HS-27A (cell line): Measurements from ENCODE around the gene KIF15.
A peak's percentile ranks its signal among the peaks of the same experiment; 100 is the strongest.
"Not testable (repeated sequence)": the region's sequence is repeated elsewhere in the genome, so short reads cannot be mapped to it uniquely, and the experiment has no call there.

Source experiments
- DNase-seq: peaks from one replicate; pipeline ENCODE4 v3.0.0-alpha.2; 2012; ENCODE audit warnings: low read depth, missing footprints

KIF15 gene

DNA sequence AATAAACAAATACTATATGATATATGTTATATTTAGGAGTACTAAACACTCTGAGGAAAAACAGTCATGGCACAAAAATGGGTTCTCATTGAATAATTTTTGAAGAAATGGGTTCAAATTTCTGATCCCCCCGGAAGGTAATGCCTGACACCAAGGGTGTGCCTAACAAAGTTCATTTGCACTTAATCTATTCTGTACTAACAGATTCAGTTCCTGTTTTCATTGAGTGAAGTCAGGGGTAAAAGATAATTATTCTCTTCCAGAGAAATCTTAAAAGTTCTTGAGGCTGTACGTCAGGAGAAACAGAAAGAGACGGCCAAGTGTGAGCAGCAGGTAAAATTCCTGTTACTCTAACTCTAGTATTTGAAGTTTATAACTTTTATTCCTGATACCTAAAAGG, 65.6 kb downstream of the KIF15 start:
- no peak for DNase-seq

DNA sequence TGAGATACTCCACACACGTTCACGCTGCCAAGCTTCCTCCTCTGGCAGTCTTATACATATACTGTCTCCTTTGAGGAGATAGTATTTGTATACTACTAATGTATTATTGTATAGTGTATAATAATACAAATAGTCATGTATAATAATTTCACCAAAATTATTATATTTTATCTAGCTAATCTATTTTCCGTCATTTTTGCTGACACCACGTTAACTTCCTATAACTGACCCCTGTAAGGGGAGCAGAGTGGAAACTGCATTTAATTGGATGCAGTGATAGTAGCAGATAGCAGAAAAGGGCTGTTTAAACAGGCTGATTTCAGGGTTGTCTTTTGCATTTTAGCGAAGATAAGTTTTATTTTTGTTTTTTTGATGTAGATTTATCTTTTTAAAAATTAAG, 69.6 kb downstream of the KIF15 start:
- no peak for DNase-seq

DNA sequence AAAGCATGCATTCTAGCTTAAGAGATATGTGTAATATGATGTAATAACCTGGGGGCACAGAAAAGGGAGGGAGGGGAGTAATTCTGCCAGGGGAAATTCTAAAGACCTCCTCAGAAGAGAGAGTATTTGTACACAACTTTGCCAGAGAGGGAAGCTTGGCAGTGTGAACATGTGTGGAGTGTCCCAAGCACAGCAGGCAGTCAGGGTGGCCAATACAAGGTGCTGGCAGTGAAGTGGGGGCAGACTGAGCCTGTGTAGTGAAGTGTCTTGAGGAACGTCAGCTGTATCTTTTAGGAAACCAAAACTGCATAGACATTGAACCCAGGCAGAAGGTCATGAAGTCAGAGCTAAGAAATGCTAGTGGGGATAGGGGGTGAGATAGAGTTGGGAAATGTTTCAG, 70.4 kb downstream of the KIF15 start:
- DNase-seq: no peak

DNA sequence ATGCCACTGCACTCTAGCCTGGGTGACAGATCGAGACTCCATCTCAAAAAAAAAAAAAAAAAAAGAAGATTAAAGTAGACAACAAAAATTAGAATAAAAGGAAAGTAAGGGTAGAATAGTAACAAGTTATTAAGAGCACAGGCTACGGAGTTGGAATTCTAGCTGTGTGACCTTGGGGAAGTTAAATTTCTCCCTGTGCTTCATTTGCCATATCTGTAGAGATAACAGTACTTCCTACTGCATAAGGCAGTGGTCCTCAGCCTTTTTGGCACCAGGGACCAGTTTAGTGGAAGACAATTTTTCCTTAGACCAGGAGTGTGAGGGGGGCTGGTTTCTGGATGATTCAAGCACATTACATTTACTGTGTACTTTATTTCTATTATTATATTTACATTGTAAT, 71.4 kb downstream of the KIF15 start:
- no peak for DNase-seq

DNA sequence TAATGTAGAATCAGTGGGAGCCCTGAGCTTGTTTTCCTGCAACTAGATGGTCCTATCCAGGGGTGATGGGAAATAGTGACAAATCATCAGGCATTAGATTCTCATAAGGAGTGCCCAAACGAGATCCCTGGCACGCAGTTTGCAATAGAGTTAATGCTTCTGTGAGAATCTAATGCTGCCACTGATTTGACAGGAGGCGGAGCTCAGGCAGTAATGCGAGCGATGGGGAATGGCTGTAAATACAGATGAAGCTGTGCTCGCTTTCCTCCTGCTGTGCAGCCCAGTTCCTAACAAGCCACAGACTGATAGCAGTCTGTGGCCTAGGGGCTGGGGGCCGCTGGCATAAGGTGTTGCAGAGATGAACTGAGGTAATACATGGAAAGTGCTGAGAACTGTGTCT, 71.8 kb downstream of the KIF15 start:
- no peak for DNase-seq

DNA sequence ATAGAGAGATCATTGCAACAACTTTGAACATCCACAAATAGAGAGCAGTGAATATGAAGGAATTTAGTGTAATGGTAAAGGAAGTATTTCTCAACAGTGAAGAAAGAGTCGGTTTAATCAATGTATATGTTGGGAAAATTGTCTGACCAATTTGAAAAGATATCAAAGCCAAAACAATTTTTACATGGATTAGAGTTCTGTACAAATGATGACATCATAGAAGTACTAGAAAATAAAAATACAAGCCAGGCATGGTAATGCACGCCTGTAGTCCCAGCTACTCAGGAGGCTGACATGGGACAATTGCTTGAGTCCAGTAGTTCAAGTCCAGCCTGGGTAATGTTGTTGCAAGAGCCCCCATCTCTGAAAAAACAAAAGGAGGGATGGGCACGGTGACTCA, 74.1 kb downstream of the KIF15 start:
- no peak for DNase-seq

DNA sequence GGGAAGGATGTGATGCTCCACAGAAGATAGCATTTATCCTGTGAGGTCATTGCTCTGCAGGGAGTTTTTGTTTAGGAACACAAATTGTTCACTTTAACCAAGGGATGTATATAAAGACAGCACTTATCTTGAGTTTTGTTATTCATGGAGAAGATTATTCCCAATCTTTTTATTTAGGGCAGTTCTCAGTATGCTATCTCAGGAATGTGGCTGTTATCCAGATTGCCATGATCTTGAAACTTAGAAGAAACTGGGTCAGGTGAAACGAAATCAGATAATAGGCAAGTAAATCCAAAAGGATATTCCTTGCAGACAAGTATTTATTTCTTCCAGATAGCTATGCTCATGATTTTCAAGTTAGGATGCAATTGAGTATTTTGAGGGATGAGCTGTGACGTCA, 80.8 kb downstream of the KIF15 start:
- DNase-seq: no peak

DNA sequence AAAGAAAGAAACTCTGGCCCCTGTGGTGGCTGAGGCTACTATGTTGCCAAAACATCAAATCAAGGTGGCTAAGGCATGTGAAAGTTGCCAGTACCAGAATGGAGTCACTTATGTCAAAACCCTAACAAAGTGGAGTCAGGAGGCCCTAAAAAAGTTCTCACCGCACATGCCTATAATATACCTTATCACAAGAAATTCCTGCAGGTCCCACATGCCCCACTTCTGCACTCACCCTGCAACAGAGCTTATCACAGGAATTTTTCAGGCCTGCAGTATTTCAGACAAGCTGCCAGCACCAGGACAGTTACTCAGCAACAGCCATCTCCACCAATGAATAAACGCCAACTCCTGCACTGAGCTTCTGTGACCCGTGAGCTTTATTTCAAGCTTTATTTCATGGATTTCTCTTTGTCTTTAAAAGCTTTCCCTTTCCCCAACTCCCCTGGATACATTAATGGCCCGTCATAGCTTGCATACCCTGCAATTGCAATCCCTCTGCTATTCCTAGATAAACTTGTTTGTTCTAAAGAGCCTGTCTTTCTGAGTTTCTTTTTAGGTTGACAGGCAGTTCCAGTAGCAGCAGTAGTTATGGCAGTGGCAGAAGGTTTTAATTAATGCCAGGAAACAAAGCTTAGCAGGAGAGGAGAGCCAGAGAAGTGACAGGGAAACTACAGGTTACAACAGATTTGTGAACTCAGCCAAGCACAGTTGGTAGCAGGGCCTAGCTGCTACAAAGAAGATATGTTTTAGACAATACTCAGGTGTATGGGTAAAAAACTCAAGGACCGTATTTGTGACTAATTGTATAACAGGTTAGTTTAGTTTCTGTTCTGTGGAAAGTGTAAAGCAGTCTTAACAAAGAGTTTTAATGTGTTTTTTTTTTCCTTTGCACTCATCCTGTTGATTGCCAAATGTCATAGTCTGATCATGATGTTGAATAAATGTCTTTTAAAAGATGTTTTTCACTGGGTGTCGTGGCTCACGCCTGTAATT, 84.2 kb downstream of the KIF15 start:
- DNase-seq: no peak

DNA sequence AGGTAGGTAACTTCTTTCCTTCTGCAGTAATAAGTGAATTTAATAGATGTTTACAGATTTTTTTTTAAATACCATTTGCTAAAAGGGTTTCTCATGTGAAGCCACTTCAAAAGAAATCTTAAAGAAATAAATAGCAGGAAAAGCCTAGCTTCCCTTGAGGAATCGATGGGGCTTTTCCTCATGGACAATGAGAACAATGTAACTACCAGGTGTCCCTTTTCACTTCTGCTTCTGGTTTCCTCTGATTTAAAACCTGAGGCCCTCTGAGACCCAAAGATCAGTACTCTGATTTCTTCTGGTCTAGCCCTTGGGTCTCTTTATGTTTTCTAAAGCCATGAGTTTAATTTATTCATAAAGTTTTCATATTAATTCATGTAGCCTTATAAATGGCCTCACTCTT, 87.0 kb downstream of the KIF15 start:
- no peak for DNase-seq

DNA sequence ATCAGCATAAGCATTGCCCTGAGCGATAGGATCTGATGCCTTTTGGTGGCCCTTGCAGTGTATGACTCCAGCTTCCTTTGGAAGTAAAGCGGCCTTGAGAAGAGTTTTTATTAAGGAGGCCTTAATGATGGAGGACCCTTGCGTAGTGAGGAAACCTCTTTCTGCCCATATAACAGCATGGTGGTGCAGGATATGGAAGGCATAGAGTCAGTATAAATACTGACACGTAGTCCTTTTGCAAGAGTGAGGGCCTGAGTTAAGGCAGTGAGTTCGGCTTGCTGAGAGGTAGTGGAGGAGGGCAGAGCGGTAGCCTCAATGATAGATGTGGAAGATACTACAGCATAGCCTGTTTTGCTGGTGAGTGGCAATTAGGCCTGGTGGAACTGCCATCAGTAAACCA, 95.1 kb downstream of the KIF15 start:
- DNase-seq: not testable (repeated sequence)

DNA sequence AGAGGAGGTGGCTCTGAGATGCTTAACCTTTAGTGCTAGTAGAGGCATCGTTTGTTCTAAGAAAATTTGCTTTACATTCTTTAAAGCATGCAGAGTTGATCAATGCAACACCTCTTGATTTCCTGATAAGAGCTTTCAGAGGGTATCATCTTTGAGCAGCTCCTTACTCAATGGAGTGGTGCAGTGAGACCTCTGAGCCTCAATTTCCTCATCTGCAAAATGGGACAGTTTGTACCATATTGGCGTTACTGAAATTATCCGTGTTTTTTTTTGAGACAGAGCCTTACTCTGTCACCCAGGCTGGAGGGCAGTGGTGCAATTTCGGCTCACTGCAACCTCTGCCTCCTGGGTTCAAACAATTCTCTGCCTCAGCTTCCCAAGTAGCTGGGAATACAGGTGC, 98.5 kb downstream of the KIF15 start:
- DNase-seq: no peak

DNA sequence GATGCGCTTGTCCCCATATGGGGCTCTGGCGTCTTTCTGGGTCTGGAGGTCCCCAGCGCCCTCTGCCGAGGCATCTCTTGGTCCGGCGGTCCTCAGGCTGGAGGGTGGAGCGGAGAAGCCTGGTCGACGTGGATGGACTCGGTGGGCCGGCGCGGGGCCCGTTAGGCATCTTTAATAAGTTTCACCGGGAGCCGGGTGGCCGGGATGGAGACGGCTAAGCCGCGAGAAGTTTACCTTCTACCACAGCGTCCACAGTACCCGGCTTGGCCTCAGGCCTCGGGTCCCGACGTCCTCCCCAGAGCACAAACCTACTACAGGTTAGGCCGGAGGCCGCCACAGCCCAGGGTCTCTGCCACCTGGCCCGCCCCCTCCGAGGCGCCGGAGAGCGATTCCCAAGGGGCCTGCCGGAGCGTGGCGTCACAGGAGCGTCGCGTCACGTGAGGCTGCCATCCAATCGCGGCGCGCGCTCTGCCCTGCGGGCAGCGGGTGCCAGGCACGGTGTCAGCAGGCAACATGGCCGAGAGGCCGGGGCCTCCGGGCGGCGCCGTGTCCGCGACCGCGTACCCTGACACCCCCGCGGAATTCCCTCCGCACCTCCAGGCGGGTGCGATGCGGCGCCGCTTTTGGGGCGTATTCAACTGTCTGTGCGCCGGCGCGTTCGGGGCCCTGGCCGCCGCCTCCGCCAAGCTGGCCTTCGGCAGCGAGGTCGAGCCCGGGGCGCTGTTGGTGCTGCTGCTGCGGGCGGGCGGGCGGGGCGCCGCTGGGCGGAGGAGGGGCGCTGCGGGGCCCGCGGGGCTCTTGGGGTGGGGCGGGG, 100.0 kb downstream of the KIF15 start, which contains the start of gene TMEM42:
TMEM42 (plus strand) TSS at position 501 of the 814 bp plus-strand sequence; CDS start at position 514, 13 bp downstream.
- peak; percentile 52 for DNase-seq

DNA sequence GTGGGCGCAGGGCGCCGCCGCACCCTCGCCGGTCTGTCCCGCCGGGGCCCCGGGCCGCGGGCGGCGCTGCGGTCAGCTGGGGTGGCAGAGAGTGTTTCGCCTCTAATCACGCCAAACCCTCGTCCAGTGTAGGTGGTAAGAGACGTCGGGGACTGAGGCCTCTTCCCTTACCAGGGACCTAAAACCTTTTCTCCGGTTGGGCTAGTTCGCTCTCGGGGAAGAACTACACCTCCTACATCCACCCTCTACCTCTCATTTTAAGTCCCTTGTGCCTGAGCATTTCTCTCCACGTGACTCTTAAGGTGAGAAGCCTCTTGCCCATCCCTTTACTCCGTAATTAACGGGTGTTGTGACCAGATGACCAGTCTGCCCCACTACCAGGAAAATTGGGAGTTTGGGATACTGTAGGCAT, 100.6 kb downstream of the KIF15 start:
- DNase-seq: peak; percentile 20

DNA sequence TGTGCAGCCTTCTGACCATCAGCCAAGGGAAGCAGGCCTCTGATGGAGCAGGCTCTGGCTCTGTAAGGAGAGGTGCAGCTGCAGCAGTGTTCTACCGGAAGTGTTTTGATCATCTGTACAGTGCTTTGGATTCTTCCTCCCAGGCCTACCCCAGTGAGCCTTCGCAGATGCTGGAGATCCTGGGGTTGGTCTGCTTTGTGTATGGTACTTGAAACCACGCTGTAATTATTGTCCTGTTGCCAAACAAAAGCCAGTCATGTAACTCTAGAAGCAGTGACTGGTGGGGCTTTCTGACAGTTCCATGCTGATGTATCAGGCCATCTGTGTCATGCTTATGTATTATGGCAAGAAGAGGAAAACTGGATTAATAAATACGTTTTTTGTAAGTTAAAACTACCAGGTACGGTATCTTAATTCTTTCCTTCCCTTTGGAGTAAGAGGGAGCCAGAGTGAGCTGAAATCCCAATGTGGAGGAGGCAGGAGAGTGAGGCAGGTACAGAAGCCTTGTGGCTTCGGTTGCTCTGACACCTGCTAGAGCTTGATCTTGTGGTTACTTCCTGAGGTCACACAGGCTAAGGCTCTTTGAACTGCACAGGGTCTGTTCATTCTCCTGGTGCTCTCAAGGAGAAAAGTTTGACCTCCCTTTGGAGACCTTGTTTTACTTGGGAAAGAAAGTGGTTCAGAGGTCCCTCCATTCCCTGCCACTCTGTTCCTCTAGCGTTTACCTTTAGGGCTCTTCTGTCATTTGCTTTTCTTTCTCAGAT, 103.9 kb downstream of the KIF15 start:
- no peak for DNase-seq

DNA sequence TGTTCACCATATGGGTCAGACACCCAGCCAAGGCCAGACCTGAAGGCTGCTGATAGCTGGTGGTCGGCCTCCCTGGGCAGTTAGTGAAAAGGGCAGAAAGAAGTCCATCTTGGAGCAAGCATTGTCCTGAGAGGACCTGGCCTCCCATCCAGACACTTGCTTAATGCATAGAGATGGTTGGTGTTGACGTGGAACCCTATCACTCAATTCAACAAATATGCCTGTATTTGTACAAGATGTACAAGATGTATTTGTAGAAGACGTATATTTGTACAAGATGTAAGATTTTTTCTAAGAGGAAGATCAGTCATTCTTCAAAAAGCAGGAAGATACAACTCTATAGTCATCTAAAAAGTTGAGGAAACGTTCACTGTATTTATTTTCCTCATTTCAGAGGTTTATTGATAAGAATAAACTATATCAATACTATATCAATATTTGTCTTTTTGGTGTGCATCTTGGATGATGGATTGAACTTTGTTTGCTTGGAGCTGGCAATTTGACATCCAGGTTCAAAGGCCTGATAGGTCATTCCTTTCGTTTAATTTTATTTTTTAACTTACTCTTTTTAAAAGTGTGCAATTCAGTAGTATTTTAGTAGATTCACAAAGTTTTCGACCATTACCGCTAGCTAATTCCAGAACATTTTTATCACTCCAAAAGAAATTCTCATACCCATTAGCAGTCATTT, 106.0 kb downstream of the KIF15 start:
- DNase-seq: no peak

DNA sequence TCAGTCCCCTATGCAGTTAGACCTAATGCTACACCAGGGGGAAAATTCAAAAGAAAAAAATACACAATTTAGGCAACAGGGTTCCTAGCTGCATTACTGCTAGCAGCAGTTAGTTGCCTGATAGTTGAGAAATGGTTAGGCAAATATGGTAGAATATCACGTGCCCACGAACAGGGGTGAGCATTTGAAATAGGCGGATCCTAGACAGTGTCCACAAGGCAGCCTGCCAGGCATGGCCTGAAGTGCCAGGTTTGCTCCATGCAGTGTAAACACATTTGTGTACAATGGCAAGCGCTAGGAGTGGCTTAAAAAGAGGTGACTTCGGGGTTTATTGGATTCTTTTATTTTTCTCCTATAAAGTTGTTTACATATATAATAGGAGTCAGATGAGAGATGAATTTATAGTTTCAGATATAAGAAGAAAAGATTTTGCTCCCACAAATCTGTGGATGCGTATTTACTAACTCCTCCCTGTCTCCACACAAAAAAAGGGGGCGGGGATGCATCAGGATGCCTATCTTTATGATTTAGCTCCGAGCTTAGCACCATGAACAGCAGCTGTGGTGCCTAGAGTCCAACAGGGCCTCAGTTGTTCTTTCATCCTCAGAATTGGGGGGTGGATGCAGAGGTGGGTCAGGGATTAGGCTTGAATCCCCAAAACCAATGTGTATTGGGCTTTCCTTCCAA, 108.9 kb downstream of the KIF15 start:
- DNase-seq: no peak

DNA sequence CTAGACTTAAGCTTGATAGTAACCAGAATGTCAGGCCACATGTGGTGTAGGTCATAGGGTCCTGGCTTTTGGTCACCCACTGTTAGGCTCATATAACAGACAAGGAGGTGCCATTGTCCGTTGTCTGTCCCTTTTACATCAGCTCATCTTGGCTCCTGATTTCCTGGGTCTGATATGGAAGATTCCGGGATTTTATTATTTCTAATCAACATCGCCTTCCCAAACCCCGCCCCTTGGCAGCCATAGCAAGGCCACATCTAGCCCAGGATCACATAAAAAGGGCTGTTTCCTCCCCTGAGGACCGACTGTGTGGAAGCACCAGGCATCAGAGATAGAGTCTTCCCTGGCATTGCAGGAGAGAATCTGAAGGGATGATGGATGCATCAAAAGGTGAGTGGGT, 112.7 kb downstream of the KIF15 start, which contains the start of gene TGM4:
TGM4 (plus strand) TSS at position 301 of the 400 bp plus-strand sequence; CDS start at position 372, 71 bp downstream.
- no peak for DNase-seq

DNA sequence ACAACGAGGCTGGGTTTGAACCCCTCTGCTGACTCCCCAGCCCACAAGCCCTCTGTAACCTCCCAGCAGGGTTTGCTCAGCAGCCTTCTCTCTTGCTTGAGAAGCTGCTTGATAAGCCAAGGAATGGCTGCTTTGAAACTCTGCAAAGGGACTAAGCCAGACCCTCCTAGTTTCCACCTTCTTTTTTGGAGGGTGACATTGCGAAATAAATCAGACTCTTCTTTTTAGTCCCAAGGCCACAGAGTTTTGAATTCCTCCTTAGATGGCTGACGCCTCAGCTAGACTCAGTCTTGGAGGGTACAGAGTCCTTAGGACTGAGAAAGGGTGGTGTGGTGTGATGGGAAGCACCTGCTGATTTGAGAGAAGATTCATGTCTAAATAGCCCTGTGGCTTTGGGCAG, 114.0 kb downstream of the KIF15 start:
- no peak for DNase-seq

DNA sequence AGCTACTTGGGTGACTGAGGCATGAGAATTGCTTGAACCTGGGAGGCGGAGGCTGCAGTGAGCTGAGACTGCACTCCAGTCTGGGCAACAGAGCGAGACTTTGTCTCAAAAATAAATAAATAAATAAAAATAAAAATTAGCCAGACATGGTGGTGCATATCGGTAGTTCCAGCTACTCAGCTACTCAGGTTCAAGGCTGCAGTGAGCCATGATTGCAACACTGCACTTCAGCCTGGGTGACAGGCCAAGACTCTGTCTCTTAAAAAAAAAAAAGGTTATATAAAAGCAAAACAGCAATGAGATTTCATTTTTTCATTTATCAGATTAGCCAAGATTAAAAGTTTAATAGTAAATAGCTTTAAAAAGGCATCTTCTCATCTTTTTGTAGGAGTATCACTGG, 115.7 kb downstream of the KIF15 start:
- no peak for DNase-seq

DNA sequence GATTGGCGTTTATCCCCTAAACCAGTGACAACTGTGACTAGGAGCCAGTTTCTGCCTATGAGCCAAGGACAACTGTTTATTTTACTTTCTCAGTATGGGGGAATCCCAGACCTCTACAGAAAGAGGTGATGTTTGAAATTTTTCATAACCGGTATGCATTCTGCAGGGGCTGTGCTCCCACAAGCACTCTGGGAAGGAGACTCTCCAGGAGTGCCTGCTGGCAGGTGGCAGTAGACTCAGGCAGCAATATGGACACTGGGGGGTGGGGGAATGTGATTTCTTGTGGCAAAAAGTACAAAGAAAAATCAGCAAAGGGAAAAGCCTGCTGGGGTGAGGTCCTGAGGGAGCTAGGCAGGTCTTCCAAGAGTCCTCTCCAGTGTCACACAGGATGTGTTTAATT, 118.7 kb downstream of the KIF15 start:
- DNase-seq: no peak
